ENCODE results near the gene ZXDB. TPM values are rescaled to one million over a fixed set of nuclear protein-coding genes. Genes with fewer than 3 reads are reported as not detected.

Gene ZXDB
- polyA plus RNA-seq, 1 donor (not counting 4 experiments of a cell fraction or from before 2014, with no cell fraction given) = 6.4 TPM

- Histone ChIP-seq H3K79me2 (ENCODE audit: control insufficient read depth, insufficient read depth, low read length) (no peaks in the 10 kb centered on the region), H3K9ac (ENCODE audit: control insufficient read depth, extremely low read depth, insufficient read depth, low read length) (no peak overlapping the region), H3K36me3 (ENCODE audit: control insufficient read depth in 2 of 2, extremely low read depth in 1 of 2, insufficient read depth in 2 of 2, low read length in 2 of 2) (no peaks in the 10 kb centered on the region), H4K20me1 (ENCODE audit: control insufficient read depth, extremely low read depth, insufficient read depth, low read length) (no peaks in the 10 kb centered on the region), H3K4me2 (ENCODE audit: control insufficient read depth, extremely low read depth, insufficient read depth, low read depth, low read length) (no peak overlapping the region), H3K4me1 (ENCODE audit: control insufficient read depth, extremely low read depth, insufficient read depth, low read length) (no peaks in the 10 kb centered on the region), H3K27me3 (ENCODE audit: control insufficient read depth, extremely low read depth, insufficient read depth, low read length) (no peaks in the 10 kb centered on the region), H3K4me3 (ENCODE audit: control insufficient read depth in 2 of 3, extremely low read depth in 1 of 3, insufficient read depth in 2 of 3, low read depth in 1 of 3, low read length in 3 of 3) (no peak overlapping the region), H3K27ac (ENCODE audit: control insufficient read depth, insufficient read depth, low read length) (no peak overlapping the region), H3K9me1 (ENCODE audit: control insufficient read depth, extremely low read depth, insufficient read depth, low read length) (no peaks in the 10 kb centered on the region), H2AFZ (ENCODE audit: control insufficient read depth, low read length) (no peak overlapping the region), H3K9me3 (ENCODE audit: control insufficient read depth, low read depth, low read length) (no peaks in the 10 kb centered on the region)
- dilution Hi-C loops (cut with MboI; ENCODE audit: extremely low pct_ligation_motif_present, low sequenced_read_pairs) = no loop called here
- no peak for TF ChIP-seq CTCF (optimal IDR thresholded peaks at IDR 0.05 in 1 of 3, IDR thresholded peaks at IDR 0.05 in 1 of 3, conservative IDR thresholded peaks at IDR 0.05 in 1 of 3; ENCODE audit: extremely low read depth in 1 of 3, insufficient read depth in 2 of 3, low read length in 3 of 3)
- TF ChIP-seq EZH2 (IDR thresholded peaks at IDR 0.05; ENCODE audit: low read length) = no peak
- FAIRE-seq (no peak), DNase-seq (ENCODE audit: low read depth, low spot score) (no peak)
Measured at GRCh38 chrX:57640674-57641016, 48.8 kb downstream of the ZXDB start.

- Histone ChIP-seq H3K27me3 (ENCODE audit: control insufficient read depth, extremely low read depth, insufficient read depth, low read length) (no peaks in the 10 kb centered on the region), H3K4me2 (ENCODE audit: control insufficient read depth, extremely low read depth, insufficient read depth, low read depth, low read length) (no peak overlapping the region), H3K9ac (ENCODE audit: control insufficient read depth, extremely low read depth, insufficient read depth, low read length) (no peak overlapping the region), H2AFZ (ENCODE audit: control insufficient read depth, low read length) (no peak overlapping the region), H3K9me1 (ENCODE audit: control insufficient read depth, extremely low read depth, insufficient read depth, low read length) (no peaks in the 10 kb centered on the region), H3K79me2 (ENCODE audit: control insufficient read depth, insufficient read depth, low read length) (no peaks in the 10 kb centered on the region), H3K27ac (ENCODE audit: control insufficient read depth, insufficient read depth, low read length) (no peak overlapping the region), H4K20me1 (ENCODE audit: control insufficient read depth, extremely low read depth, insufficient read depth, low read length) (no peaks in the 10 kb centered on the region), H3K4me1 (ENCODE audit: control insufficient read depth, extremely low read depth, insufficient read depth, low read length) (no peaks in the 10 kb centered on the region), H3K4me3 (ENCODE audit: control insufficient read depth in 2 of 3, extremely low read depth in 1 of 3, insufficient read depth in 2 of 3, low read depth in 1 of 3, low read length in 3 of 3) (no peak overlapping the region), H3K36me3 (ENCODE audit: control insufficient read depth in 2 of 2, extremely low read depth in 1 of 2, insufficient read depth in 2 of 2, low read length in 2 of 2) (no peaks in the 10 kb centered on the region), H3K9me3 (ENCODE audit: control insufficient read depth, low read depth, low read length) (no peaks in the 10 kb centered on the region)
- TF ChIP-seq EZH2 (IDR thresholded peaks at IDR 0.05; ENCODE audit: low read length) = no peak
- no peak for TF ChIP-seq CTCF (optimal IDR thresholded peaks at IDR 0.05 in 1 of 3, IDR thresholded peaks at IDR 0.05 in 1 of 3, conservative IDR thresholded peaks at IDR 0.05 in 1 of 3; ENCODE audit: extremely low read depth in 1 of 3, insufficient read depth in 2 of 3, low read length in 3 of 3)
- DNase-seq (ENCODE audit: low read depth, low spot score) (no peak), FAIRE-seq (no peak)
- dilution Hi-C loops (cut with MboI; ENCODE audit: extremely low pct_ligation_motif_present, low sequenced_read_pairs) = no loop called here
Measured at GRCh38 chrX:57641338-57641737, 49.5 kb downstream of the ZXDB start.

Data from keratinocyte (primary cell).